GM19438 (cell line): ENCODE results near the gene SLC35A3.
"Not testable (repeated sequence)": the region's sequence is repeated elsewhere in the genome, so short reads cannot be mapped to it uniquely, and the experiment has no call there.

Source experiments
- ATAC-seq: cut with Tn5 transposase; IDR thresholded peaks from one replicate; pipeline ENCODE4 v1.9.1; 2021; ENCODE audit warnings: low read depth; ENCODE audit not compliant: unreplicated experiment

The SLC35A3 gene

GRCh38 chr1:99970713-99971255, 988 bp downstream of the SLC35A3 start:
- ATAC-seq, result no peak

- ATAC-seq, result not testable (repeated sequence)
Observed at GRCh38 chr1:99972066-99972465, 2.3 kb downstream of the SLC35A3 start.

DNA sequence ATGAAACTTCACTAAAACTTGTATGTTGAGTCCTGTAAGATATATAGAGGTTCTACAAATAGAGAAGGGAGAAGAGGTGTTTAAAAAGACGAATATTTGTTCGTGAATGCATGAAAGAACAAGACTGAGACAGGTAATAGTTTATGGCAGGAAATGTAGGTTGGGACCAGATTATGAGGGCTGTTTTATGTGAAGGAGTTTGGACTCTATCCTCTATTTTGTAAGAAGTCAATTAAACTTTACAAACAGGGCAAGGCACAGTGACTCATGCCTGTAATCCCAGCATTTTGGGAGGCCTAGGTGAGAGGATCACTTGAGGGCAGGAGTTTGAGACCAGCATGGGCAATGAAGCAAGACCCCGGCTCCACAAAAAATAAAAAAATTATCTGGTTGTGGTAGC, 5.7 kb downstream of the SLC35A3 start:
- ATAC-seq, result no peak

- ATAC-seq, result not testable (repeated sequence)
Observed at GRCh38 chr1:99977326-99977725, 7.5 kb downstream of the SLC35A3 start.

GRCh38 chr1:99978218-99978617, 8.4 kb downstream of the SLC35A3 start:
- ATAC-seq, result no peak

GRCh38 chr1:99979091-99979490, 9.3 kb downstream of the SLC35A3 start:
- ATAC-seq, result no peak

DNA sequence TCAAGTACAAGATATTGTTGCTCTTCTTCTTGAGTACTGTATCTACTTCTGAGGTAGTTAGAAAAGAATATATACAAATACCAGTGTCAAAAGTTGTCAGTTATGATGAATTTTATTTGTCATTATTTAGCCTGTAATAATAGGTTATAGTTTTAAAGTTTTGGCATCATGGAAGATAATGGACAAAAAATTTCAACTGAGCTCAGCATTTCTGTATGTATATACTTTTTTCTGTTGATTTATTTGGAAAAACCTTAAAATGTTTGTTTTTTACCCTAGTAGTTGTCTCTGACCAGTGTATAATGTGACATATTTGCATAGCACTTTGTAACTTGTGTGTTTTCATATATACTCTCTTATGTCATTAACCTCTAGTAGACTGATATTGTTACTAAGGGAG, 11.1 kb downstream of the SLC35A3 start:
- ATAC-seq, result no peak

DNA sequence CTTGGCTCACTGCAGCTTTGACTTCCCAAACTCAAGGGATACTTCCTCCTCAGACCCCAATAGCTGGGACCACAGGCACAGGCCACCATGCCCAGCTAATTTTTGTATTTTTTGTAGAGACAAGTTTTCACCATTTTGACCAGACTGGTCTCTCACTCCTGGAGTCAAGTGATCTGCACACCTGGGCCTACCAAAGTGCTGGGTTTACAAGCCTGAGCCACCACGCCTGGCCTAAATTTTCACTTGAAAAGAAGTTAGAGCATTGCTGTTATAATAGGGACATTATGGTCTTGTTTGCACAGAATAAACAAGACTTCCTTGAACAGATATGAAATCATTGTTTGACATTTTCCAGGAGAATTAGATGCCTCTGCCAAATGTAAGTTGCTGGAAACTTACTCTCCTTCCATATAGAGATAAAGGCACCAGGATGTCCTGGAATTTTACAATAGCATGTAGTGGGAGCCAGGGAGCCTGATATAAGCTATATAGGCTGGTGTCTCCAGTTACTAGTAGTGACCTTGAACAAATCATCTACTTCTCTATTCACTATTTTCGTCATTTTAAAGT, 16.9 kb downstream of the SLC35A3 start:
- ATAC-seq, result no peak

GRCh38 chr1:99988210-99988765, 18.5 kb downstream of the SLC35A3 start:
- no peak for ATAC-seq

DNA sequence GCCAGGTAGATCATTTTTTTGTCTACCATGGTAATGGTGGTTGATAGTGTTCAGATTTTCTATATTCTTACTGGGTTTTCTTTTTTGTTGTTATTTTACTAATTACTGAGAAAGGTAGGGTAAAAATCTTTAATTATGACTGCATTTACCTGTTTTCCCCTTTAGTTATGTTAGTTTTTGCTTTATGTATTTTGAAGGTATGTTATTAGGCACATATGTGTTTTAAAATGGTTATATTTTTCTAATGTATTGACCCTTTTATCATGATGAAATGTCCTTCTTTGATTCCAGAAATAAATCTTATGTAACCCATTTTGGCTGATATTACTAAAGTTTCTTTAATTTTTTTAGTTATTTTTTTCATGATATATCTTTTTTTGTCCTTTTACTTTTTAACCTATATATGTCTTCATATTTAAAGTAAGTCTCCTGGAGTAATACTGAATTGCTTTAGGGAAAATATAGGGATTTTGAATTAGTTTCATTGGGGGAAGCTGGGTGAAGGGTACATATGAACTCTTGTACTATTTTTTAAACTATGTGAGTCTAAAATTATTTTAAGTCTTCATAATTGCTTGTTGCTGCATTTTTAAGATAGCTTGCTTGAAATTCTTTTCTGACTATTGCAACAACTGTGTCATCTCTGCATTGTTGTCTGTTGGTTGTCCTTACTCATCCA, 22.4 kb downstream of the SLC35A3 start:
- ATAC-seq, result no peak

- no peak for ATAC-seq
Observed at GRCh38 chr1:99992760-99993467, 23.1 kb downstream of the SLC35A3 start.

- ATAC-seq, result no peak
Observed at GRCh38 chr1:99993468-99993845, 23.7 kb downstream of the SLC35A3 start.

GRCh38 chr1:99994496-99994895, 24.7 kb downstream of the SLC35A3 start:
- ATAC-seq, result no peak

GRCh38 chr1:99996951-99997350, 27.2 kb downstream of the SLC35A3 start:
- ATAC-seq, result no peak

DNA sequence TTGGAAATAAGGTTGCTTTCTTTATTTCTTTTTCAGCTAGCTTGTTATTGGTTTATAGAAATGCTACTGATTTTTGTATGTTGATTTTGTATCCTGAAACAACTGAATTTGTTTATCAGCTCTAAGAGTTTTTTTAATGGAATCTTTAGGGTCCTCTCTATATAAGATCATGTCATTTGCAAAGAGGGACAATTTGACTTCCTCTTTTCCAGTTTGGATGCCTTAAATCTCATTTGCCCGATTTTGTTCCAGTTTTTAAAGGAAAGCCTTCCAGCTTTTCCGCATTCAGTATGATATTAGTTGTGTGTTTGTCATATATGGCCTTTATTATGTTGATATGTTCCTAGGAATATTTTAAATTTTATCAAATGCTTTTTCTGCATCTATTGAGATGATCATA, 31.7 kb downstream of the SLC35A3 start:
- ATAC-seq, result no peak

GRCh38 chr1:100005424-100005823, 35.6 kb downstream of the SLC35A3 start:
- no peak for ATAC-seq

DNA sequence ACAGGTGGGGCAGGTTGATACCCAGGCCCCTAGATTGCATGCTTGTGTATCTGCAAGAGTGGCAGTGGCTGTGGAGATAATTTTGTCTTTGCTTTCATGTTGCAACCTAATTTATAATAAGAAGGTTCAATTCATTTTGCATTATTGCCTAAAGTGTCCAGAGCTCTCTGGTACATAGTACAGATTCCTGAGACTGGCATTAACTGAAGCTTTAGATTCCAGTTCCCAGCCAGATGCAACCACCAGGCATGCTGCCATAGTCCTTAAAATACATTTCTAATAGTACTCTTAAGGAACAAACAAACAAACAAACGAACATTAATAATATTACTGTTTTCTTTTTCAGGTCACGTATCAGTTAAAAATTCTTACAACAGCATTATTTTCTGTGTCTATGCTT, 36.9 kb downstream of the SLC35A3 start:
- no peak for ATAC-seq

- no peak for ATAC-seq
Observed at GRCh38 chr1:100009458-100009857, 39.7 kb downstream of the SLC35A3 start.

- ATAC-seq, result no peak
Observed at GRCh38 chr1:100010804-100011203, 41.0 kb downstream of the SLC35A3 start.

DNA sequence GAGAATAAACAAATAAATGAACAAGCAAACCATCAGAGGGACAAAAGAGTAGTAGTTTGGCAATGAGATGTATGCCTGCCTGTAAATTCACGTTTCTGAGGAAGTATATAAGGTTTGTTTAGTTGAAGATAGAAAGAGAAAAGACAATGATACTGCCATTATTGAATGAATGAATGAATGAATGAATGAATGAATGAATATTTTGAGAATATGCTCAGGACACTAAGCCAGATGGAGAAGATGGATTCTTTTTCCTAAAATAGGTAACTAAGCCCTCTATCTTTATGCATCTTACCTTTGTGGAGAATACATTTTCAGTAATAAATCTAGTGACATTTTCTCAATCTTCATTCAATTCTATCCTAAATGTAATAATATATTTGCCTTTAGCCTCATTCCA, 49.4 kb downstream of the SLC35A3 start:
- ATAC-seq, result no peak

DNA sequence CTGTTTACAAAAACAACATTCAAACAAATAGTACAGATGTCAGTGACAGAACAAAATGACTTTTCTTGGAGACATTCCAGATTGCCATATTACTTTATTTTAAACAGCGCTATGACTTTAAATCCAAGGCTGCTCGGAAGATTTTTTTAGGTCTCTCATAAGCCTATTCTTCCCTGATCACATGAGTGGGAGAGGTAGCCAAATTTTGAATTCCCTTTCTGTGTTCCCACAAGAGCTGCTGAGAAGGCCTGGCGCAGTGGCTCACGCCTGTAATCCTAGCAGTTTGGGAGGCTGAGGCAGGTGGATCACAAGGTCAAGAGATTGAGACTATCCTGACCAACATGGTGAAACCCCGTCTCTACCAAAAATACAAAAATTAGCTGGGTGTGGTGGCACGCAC, 53.7 kb downstream of the SLC35A3 start:
- ATAC-seq, result no peak
